HG03066 (cell line): Measurements from ENCODE around the gene APBA2.
"Not testable (repeated sequence)": the region's sequence is repeated elsewhere in the genome, so short reads cannot be mapped to it uniquely, and the experiment has no call there.

ENCODE experiments used
- ATAC-seq: cut with Tn5 transposase; IDR thresholded peaks from one replicate; pipeline ENCODE4 v1.9.1; 2021; ENCODE audit warnings: low read depth; ENCODE audit not compliant: unreplicated experiment

Gene APBA2

GRCh38 chr15:28876845-28877185 lies 9.0 kb upstream of the APBA2 start:
- no peak for ATAC-seq

DNA sequence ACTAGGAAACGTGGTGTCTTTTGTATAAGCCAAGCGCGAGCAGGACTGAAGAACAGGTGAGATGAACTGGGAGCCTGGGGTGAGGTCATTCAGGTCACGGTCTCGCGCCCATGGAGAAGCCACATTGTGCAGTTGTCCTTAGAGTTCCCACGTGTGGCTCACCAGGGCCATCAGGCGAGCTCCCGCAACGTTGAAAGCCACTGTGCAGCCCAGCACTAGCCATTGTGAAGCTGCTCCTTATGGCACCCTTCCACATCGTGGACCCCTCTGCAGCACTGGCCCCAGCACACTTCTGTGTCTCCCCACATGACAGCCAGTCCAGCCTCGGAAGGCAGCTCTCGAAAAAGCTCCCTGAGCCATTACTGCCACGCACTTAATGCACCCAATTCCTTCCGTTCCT lies 7.6 kb upstream of the APBA2 start:
- ATAC-seq, result no peak

GRCh38 chr15:28879551-28879950 lies 6.2 kb upstream of the APBA2 start:
- no peak for ATAC-seq

DNA sequence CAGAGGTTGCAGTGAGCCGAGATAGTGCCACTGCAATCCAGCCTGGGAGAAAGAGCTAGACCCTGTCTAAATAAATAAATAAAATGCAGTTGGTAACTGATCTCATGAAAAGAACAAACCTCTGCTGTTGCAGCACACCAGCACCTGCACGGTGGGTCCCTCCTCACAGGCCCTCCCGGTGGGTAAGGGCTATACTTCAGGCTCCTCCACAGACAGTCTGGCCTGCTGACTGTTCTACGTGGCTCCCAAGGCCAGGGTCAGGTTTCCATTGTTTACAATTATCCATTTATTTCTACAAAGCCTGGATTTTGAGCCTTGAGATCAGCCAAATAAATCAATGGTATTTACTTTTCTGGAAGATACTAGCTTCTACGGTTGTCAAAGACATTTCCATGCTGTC lies 5.1 kb upstream of the APBA2 start:
- no peak for ATAC-seq

DNA sequence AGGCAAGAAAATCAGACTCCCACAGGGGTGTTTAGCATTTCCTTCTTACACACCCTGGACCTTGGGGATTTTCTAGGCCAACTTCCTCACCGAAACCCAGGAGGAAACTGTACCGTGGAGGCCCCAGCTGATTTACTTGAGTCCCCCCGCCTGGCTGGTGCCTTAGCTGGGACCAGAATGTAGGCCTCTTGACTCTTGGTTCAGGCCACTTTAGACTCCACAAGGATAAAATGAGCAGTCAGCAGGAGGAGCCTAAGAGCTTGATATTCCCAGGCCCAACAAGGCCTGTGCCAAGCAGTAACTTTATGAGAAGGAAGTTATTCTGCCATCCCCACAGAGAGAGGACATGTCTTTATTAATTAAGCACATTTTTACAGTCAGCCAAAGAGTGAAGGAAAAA lies 4.6 kb upstream of the APBA2 start:
- ATAC-seq, result no peak

DNA sequence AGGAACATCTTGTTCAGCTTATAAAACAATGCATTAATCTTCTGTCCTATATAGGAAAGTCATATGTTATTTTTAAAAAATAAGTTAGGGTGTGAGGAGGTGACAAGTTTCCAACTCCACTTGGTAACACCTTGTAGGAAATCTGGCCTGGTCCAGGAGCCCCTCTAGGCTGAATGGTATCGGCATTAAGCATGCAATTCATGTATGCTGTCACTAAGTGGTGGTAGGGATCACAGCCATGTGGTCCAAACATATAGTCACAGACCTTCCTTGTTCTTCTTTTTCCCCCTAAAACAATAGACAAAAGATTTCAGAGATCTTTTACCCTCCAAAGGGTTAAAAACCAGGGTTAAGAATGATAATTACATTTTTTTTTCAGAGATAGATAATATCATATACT lies 4.2 kb upstream of the APBA2 start:
- ATAC-seq, result no peak

- no peak for ATAC-seq
Measured at GRCh38 chr15:28884151-28884940, 1.4 kb upstream of the APBA2 start.

DNA sequence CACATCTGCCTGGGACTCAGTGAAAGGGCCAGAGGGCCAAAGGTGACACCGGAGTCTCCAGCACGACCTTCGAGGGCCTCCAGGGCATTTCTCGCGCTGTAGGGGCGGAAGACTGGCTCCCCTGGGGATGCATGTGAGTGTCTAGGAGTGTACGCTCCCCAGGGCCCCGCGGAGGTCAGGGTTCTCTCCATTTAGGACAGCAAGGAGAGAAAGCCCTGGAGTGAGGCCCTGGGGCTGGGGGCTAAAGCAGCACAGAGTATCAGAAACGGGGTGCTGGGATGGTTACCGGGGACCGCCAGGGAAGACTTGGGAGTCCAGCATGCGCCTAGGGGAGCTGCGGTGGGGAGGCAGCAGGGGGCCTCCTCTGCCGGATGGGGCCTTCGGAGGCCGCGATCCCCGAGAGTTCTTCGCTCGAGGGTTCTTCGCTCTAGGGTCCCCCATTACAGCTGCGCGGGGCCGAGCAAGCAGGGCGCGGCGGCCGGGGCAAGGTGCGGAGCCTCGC lies 595 bp upstream of the APBA2 start:
- ATAC-seq, result no peak

- no peak for ATAC-seq
Measured at GRCh38 chr15:28886431-28887338, 911 bp downstream of the APBA2 start.

DNA sequence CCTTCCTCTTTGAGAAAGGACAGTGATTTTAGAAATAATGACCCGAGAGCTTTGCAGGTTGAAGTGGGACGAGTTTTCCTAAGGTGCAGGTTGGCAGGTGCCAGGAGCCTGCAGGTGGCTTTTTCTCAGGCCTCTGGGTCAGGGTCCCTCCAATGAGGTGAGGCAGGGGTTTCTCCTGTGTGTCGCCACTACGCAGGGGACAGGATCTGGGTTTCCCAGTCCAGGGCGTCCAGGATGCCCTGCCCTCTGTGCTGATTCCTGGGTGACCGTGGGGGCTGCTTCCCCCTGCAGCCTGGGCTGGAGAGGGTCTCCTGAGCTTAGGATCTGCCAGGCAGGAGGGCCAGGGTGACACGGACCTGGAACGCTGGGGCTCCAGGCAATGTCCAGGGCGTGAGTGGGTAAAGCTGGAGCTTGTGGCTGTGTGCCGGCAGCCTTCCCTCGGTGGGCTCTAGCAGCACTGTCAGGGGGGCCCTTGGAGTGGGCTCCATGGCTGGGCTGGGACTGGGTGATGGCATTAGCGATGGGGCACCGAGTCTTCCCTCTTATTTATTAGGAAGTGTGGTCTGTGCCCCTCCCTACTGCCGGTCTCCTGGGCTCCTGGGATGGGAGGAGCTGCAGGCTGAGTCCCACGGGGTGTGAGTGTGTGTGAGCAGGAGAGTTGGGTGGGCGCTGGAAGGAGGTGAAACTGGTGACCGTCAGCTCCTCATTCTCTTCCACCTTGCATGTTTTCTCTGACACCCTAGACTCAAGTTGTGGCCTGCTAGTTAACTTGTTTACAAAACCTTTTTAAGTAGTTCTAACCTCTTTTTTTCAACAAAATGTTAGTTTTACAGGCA lies 1.8 kb downstream of the APBA2 start:
- no peak for ATAC-seq

DNA sequence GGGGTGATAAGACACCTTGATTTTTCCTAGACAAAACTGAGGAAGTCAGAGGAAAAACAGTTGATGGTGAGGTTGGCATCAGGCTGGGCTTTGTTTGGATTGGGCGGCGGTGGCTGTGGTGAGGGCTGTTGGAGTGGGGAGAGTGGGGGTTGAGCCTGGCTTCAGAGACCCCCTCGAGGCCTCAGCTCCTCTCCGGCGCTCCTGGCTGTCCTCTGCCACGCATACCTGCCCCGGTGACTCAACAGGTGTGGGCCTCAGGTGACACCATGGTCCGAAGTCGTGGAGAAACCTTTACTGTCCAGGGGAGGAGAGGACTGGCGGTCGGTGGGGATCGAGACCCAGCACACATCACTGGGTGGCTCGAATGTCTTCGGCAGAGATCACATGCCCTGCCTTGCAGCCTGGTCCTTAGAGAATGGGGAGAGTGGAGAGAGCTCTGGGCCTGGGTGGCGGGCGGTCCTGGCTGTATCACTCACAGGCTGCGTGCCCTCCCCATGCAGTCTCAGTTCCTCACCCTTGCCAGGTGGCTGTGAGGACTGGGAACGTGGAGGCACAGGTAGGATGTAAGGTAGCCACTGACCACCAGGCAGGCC lies 2.6 kb downstream of the APBA2 start:
- no peak for ATAC-seq

- ATAC-seq, result no peak
Measured at GRCh38 chr15:28888900-28889299, 3.1 kb downstream of the APBA2 start.

DNA sequence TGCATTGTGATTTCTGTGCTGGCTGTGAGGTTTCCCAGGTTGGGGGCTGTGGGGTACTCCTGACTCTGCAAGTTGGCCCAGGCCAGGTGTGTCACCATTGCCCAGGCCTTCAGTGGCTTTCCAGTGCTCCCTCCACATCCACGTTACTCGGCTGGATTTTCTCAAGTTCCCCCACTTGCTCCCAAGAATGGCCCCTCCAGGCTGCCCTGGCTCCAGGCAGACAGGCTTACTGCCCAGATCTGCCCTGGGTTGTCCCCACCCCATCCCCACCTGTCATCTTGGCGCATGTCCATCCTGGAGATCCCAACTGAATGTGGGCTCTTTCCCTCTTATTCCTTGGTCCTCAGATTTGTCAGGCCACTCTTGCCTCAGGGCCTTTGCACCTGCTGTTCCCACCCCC lies 3.6 kb downstream of the APBA2 start:
- ATAC-seq, result no peak

DNA sequence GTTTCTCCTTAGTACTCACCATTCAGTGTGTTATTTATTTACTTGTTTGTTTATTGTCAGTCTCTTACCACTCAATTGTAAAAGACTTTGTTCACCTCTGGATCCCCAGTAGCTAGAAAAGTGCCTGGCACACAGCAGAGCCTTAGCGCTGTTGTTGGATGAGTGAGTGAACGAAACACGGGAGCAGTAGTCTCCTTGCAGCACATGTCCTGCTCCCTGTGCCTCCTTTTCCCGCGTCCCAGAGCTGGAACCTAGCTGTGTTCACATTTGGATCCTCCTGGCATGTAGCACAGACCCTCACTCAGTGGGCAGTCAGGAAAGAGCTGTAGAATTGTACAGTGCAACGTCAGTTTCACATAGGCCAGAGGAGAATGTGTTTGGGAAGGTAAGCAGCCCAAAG lies 4.1 kb downstream of the APBA2 start:
- not testable (repeated sequence) for ATAC-seq

GRCh38 chr15:28890291-28890690 lies 4.5 kb downstream of the APBA2 start:
- not testable (repeated sequence) for ATAC-seq

DNA sequence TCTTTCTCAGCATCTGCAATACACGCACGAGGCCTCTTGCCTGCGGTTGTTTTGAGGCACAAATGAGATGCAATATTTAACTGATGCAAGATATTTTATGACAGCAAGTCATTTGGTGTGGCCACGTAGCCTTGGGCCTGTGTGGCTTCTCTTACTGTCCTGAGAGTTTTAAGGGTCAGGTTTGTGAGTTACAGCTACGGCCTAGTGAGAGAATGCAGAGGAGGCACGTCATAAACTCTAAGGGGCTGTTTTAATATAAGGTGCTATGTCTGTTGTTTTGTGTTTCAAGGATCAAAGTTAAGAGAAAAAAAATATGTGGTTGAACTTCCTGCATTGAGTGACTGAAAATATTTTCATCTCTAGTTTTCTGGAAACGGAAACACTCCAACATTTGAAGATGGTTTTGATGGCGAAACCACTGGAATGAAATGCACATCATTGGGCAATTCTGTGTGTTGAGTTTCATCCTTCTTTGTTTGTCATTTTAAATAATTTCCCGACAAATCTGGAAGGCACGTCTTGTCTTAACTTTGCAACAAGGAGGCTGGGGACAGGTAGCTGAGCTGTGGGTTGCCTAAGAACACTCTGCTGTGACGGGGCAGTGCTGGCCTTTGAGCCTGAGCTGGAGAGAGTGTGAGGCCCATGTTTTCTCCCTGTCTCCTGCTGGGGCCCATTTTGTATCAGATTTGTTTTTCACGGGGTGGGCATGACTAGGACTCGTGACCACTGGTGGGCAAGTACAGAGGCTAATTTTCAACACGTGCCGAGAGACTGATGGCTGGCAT lies 5.1 kb downstream of the APBA2 start:
- ATAC-seq, result no peak

GRCh38 chr15:28891588-28891987 lies 5.8 kb downstream of the APBA2 start:
- no peak for ATAC-seq

GRCh38 chr15:28892789-28893610 lies 7.2 kb downstream of the APBA2 start:
- ATAC-seq, result no peak

- ATAC-seq, result no peak
Measured at GRCh38 chr15:28894631-28895030, 8.9 kb downstream of the APBA2 start.
